IMR-90 (cell line): Measurements from ENCODE around the gene CCDC136. TPM values are rescaled to one million over a fixed set of nuclear protein-coding genes. Genes with fewer than 3 reads are reported as not detected.

Experiments used
- ATAC-seq: fragments of 200-7000 bp; cut with Tn5 transposase; 2 replicates; pipeline ENCODE4 v1.9.1; 2020; ENCODE audit warnings: low read depth, mild to moderate bottlenecking, moderate library complexity
- BruUV-seq: library from RNA; stranded (reverse); fragments of 400-500 nt; replicated peaks from 2 replicates; lab custom pipeline; 2021; lab: Mats Ljungman, UMichigan
- CTCF ChIA-PET: fragments of 300-600 bp; formaldehyde crosslinking; extraction: SDS; loops from one replicate; lab custom pipeline; 2021; ENCODE audit warnings: antibody characterized with exemption; lab: Yijun Ruan, JAX
- POLR2A ChIA-PET: fragments of 300-600 bp; sonication (Branson Sonifier 250); formaldehyde crosslinking; loops from one replicate; lab custom pipeline; 2022; ENCODE audit warnings: antibody characterized with exemption; ENCODE audit not compliant: unreplicated experiment; lab: Charles Lee
- DNase-seq: peaks from one replicate; pipeline ENCODE4 v3.0.0; 2013
- H2AFZ ChIP-seq: replicated peaks from 2 replicates; pipeline ENCODE3; 2013; ENCODE audit warnings: low read length, mild to moderate bottlenecking; ENCODE audit not compliant: poor library complexity
- H2AK5ac ChIP-seq: 2 replicates; pipeline ENCODE4 v1.6.1; 2013; ENCODE audit warnings: low read depth, low read length, inconsistent platforms
- H2AK9ac ChIP-seq: replicated peaks from 2 replicates; pipeline ENCODE3; 2013; ENCODE audit warnings: mild to moderate bottlenecking, low read depth, low read length, moderate library complexity; ENCODE audit not compliant: poor library complexity
- H2BK120ac ChIP-seq: 2 replicates; pipeline ENCODE4 v1.6.1; 2013; ENCODE audit warnings: low read depth, low read length, inconsistent platforms
- H2BK15ac ChIP-seq: 3 replicates; pipeline ENCODE4 v1.6.1; 2013; ENCODE audit warnings: low read depth, low read length, inconsistent platforms
- H2BK20ac ChIP-seq: 2 replicates; pipeline ENCODE4 v1.6.1; 2013; ENCODE audit warnings: low read depth, mild to moderate bottlenecking, inconsistent platforms, low read length, moderate library complexity
- H2BK5ac ChIP-seq: 2 replicates; pipeline ENCODE4 v1.6.1; 2013; ENCODE audit warnings: mild to moderate bottlenecking, low read depth, low read length, inconsistent platforms; ENCODE audit not compliant: poor library complexity, severe bottlenecking
- H3K14ac ChIP-seq: replicated peaks from 2 replicates; pipeline ENCODE4 v1.6.1; 2013; ENCODE audit warnings: low read depth, low read length, inconsistent platforms
- H3K18ac ChIP-seq: 2 replicates; pipeline ENCODE4 v1.6.1; 2013; ENCODE audit warnings: low read depth, low read length, control low read depth
- H3K23ac ChIP-seq: 2 replicates; pipeline ENCODE4 v1.6.1; 2013; ENCODE audit warnings: low read depth, low read length, inconsistent platforms
- H3K27ac ChIP-seq: 2 replicates; pipeline ENCODE4 v1.5.1; 2013; ENCODE audit warnings: mild to moderate bottlenecking, control low read depth, low read length; ENCODE audit not compliant: insufficient read depth
- H3K27me3 ChIP-seq: 2 replicates; pipeline ENCODE4 v1.6.1; 2013; ENCODE audit warnings: low read length; ENCODE audit not compliant: control insufficient read depth, insufficient read depth
- H3K36me3 ChIP-seq: 2 replicates; pipeline ENCODE4 v1.6.1; 2013; ENCODE audit warnings: low read length, mixed read lengths; ENCODE audit not compliant: control insufficient read depth, insufficient read depth
- H3K4ac ChIP-seq: 2 replicates; pipeline ENCODE4 v1.6.1; 2013; ENCODE audit warnings: low read depth, low read length, inconsistent platforms
- H3K4me1 ChIP-seq: 2 replicates; pipeline ENCODE4 v1.6.1; 2013; ENCODE audit warnings: low read length, mixed read lengths; ENCODE audit not compliant: control insufficient read depth, insufficient read depth
- H3K4me2 ChIP-seq: 2 replicates; pipeline ENCODE4 v1.6.1; 2013; ENCODE audit warnings: low read depth, mild to moderate bottlenecking, control low read depth, low read length, moderate library complexity
- H3K4me3 ChIP-seq: 2 replicates; pipeline ENCODE4 v1.5.1; 2013; ENCODE audit warnings: low read depth, mild to moderate bottlenecking, control low read depth, low read length, moderate library complexity; ENCODE audit not compliant: insufficient read depth
- H3K56ac ChIP-seq: 2 replicates; pipeline ENCODE4 v1.6.1; 2013; ENCODE audit warnings: low read length, inconsistent platforms; ENCODE audit not compliant: insufficient read depth; ENCODE audit errors: extremely low read depth
- H3K79me1 ChIP-seq, 2 experiments: 2 replicates each; pipeline ENCODE4 v1.6.1; 2013; ENCODE audit warnings: low read length in 2 of 2, inconsistent platforms in 1 of 2, low read depth in 1 of 2
- H3K9ac ChIP-seq: 2 replicates; pipeline ENCODE4 v1.6.1; 2013; ENCODE audit warnings: low read depth, low read length, control low read depth
- H3K9me1 ChIP-seq: 2 replicates; pipeline ENCODE4 v1.6.1; 2013; ENCODE audit warnings: low read length, inconsistent platforms; ENCODE audit not compliant: insufficient read depth
- H3K9me3 ChIP-seq: 2 replicates; pipeline ENCODE4 v1.6.1; 2013; ENCODE audit warnings: low read length; ENCODE audit not compliant: control insufficient read depth, insufficient read depth
- H4K20me1 ChIP-seq: 2 replicates; pipeline ENCODE4 v1.6.1; 2013; ENCODE audit warnings: low read length, inconsistent platforms; ENCODE audit not compliant: insufficient read depth
- H4K5ac ChIP-seq: 2 replicates; pipeline ENCODE4 v1.6.1; 2013; ENCODE audit warnings: mild to moderate bottlenecking, low read depth, low read length, control low read depth
- H4K8ac ChIP-seq, 2 experiments: 2 replicates each; pipeline ENCODE4 v1.6.1; 2013; ENCODE audit warnings: low read depth in 2 of 2, low read length in 2 of 2, control low read depth in 1 of 2, inconsistent platforms in 1 of 2
- H4K91ac ChIP-seq: 2 replicates; pipeline ENCODE4 v1.6.1; 2013; ENCODE audit warnings: low read depth, low read length, inconsistent platforms; ENCODE audit not compliant: insufficient read depth
- BHLHE40 ChIP-seq: fragments of 150-350 bp; IDR thresholded peaks from 2 replicates; pipeline ENCODE4 v1.6.1; 2016; ENCODE audit warnings: mild to moderate bottlenecking, low read depth, low read length
- CEBPB ChIP-seq: IDR thresholded peaks from 2 replicates; pipeline ENCODE4 v1.6.1; 2012; ENCODE audit warnings: low read depth, low read length, improper control_type of control experiment
- CTCF ChIP-seq: conservative IDR thresholded peaks from 2 replicates; pipeline ENCODE4 v1.5.1; 2012; ENCODE audit warnings: mild to moderate bottlenecking, low read depth, low read length, improper control_type of control experiment
- ELK1 ChIP-seq: fragments of 150-350 bp; IDR thresholded peaks from 2 replicates; pipeline ENCODE4 v1.6.1; 2016; ENCODE audit warnings: low read depth, mild to moderate bottlenecking, low read length, moderate library complexity, borderline replicate concordance
- RFX5 ChIP-seq: IDR thresholded peaks from 2 replicates; pipeline ENCODE4 v1.8.0; 2012; ENCODE audit warnings: low read depth, mild to moderate bottlenecking, low read length, moderate library complexity
- WGBS, 2 experiments: methylation state at CpG; one replicate each; pipeline versions ENCODE4 v1.1.5 to v1.1.7; 2013; ENCODE audit warnings: missing lambda C conversion rate in 2 of 2; ENCODE audit not compliant: insufficient read length in 1 of 2; ENCODE audit errors: extremely low coverage in 2 of 2; 5-methylcytosine and 5-hydroxymethylcytosine counted together
- dilution Hi-C: fragments of 300-500 bp; cut with HindIII; formaldehyde crosslinking; loops from one replicate; pipeline ENCODE4 v1.14.3; 2018; ENCODE audit warnings: low sequenced_read_pairs; ENCODE audit not compliant: unreplicated experiment
- in situ Hi-C: fragments of 300-500 bp; cut with MboI; formaldehyde crosslinking; loops from 3 replicates; pipeline ENCODE4 v1.14.3; 2019; ENCODE audit warnings: low sequenced_read_pairs, inconsistent platforms, mixed read lengths
- intact Hi-C: fragments of 100-400 bp; cut with micrococcal nuclease; formaldehyde crosslinking; loops from 2 replicates; pipeline ENCODE4 v1.10.0; 2022
- polyA plus RNA-seq, 3 experiments: library from polyadenylated mRNA; depleted of rRNA; stranded (reverse); fragments of >200 nt; gene quantifications; 2 replicates each; pipeline ENCODE4 v1.2.3, GENCODE V29; 2012; ENCODE audit warnings: low replicate concordance in 1 of 3
- total RNA-seq: library from RNA; depleted of rRNA; stranded (reverse); fragments of >200 nt; gene quantifications from 2 replicates; pipeline ENCODE4 v1.2.3, GENCODE V29; 2012

CCDC136 gene
- total and polyA plus RNA-seq, 2 of the 4 experiments (the other 2 are of a cell fraction): 7.7 to 18.0 TPM

GRCh38 chr7:128795129-128795528 is 3.4 kb downstream of the CCDC136 start:
- no peak overlapping the region for H3K9ac ChIP-seq
- H3K4me3 ChIP-seq: no peak overlapping the region
- H3K4ac ChIP-seq: no peak overlapping the region
- no peak for TF ChIP-seq RFX5
- TF ChIP-seq CEBPB: no peak
- no peak for TF ChIP-seq CTCF
- no peak for TF ChIP-seq ELK1
- TF ChIP-seq BHLHE40: no peak
- H2BK15ac ChIP-seq: no peak overlapping the region
- in situ Hi-C loops: no loop called here
- H2BK120ac ChIP-seq: no peak overlapping the region
- H3K14ac ChIP-seq: no peak overlapping the region
- H4K5ac ChIP-seq: no peak overlapping the region
- no peak overlapping the region for H2AK9ac ChIP-seq
- H3K18ac ChIP-seq: no peak overlapping the region
- no peak overlapping the region for H2AFZ ChIP-seq
- peaks cover 0 to 13% of the 10 kb centered on the region in 2 experiments; a peak in 2 of 4 replicates for H3K79me1 ChIP-seq
- CTCF ChIA-PET: no interaction called here
- no peak overlapping the region for H4K91ac ChIP-seq
- no peak for DNase-seq
- no TSS peak for BruUV-seq
- no peak overlapping the region for H3K27ac ChIP-seq
- peaks cover 2% of the 10 kb centered on the region; the same call in 1 of the 2 replicates for H3K9me1 ChIP-seq
- intact Hi-C loops: no loop called here
- peaks cover 9% of the 10 kb centered on the region for H3K4me1 ChIP-seq
- H3K9me3 ChIP-seq: no peaks in the 10 kb centered on the region
- H3K23ac ChIP-seq: no peak overlapping the region
- H3K4me2 ChIP-seq: no peak overlapping the region
- no peak for ATAC-seq
- no peak overlapping the region for H2AK5ac ChIP-seq
- dilution Hi-C loops: no loop called here
- H3K36me3 ChIP-seq: peaks cover 6% of the 10 kb centered on the region
- POLR2A ChIA-PET: no interaction called here
- H4K20me1 ChIP-seq: no peaks in the 10 kb centered on the region
- no peak overlapping the region for H2BK20ac ChIP-seq
- peaks cover 4% of the 10 kb centered on the region; the same call in 1 of the 2 replicates for H3K27me3 ChIP-seq
- no peak overlapping the region for H3K56ac ChIP-seq
- no peak overlapping the region for H4K8ac ChIP-seq
- H2BK5ac ChIP-seq: no peak overlapping the region
- 81% methylated on average over 2 of the region's 4 CpGs; no CpG with 5 or more reads in 1 of the 2 experiments for WGBS, 2 experiments
